ENCODE results near the gene RFTN1. TPM values are rescaled to one million over a fixed set of nuclear protein-coding genes. Genes with fewer than 3 reads are reported as not detected.

The RFTN1 gene
- total and polyA plus RNA-seq, 2 experiments from 2014 or later: 3.3 to 7.2 TPM

DNA sequence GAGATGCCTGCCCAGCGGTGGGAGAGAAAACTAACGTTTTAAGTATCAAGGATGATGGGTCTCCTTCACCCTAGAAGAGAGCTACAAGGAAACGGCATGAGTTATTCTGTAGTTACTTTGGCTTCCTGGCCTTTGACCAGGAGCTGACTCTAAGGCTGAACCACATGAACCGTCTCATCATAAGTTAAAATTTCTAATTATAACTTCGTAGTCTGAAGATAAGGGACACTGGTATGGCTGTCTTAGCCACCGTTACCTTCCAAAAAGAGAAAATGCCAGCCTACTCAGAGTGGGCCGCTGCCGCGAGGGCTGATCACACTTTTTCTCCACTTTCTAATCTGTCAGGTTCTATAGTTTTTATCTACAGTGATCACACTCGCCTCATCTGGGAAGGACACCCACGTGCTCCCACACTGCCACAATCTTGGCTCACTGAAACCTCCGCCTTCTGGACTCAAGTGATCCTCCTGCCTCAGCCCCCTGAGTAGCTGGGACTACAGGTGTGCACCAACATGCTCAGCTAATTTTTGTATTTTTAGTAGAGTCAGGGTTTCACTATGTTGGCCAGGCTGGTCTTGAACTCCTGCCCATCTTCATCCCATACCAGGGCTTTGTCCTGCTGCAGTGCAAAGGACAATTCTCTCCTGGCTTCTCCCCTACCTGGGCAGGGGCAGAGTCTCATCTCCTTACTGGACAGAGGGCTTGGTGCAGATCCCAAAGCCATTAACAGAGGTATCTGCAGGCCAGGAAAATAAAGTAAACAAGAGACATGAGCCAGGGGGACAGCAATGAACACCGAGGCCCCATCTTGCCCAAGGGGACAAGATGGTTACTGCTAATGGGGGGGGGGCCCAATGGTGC is 73.4 kb downstream of the RFTN1 start:
- ATAC-seq: no peak
- H3K27me3 ChIP-seq (ENCODE audit: insufficient read depth): no peaks in the 10 kb centered on the region
- H2AFZ ChIP-seq: no peak overlapping the region
- DNase-seq (ENCODE audit: low spot score): no peak
- H3K4me2 ChIP-seq: no peak overlapping the region
- H4K20me1 ChIP-seq (replicated peaks; ENCODE audit: insufficient read depth): no peaks in the 10 kb centered on the region; the same call in 1 of the 2 replicates
- Mint-ChIP-seq H3K27me3 (ENCODE audit: insufficient read depth, low read depth, poor library complexity) (peaks cover 2% of the 10 kb centered on the region), H3K36me3 (ENCODE audit: low read depth) (no peaks in the 10 kb centered on the region), H3K9me3 (no peaks in the 10 kb centered on the region), H3K4me1 (no peaks in the 10 kb centered on the region), H3K4me3 (no peak overlapping the region), H3K27ac (no peak overlapping the region)
- TF ChIP-seq, protein P1, sequence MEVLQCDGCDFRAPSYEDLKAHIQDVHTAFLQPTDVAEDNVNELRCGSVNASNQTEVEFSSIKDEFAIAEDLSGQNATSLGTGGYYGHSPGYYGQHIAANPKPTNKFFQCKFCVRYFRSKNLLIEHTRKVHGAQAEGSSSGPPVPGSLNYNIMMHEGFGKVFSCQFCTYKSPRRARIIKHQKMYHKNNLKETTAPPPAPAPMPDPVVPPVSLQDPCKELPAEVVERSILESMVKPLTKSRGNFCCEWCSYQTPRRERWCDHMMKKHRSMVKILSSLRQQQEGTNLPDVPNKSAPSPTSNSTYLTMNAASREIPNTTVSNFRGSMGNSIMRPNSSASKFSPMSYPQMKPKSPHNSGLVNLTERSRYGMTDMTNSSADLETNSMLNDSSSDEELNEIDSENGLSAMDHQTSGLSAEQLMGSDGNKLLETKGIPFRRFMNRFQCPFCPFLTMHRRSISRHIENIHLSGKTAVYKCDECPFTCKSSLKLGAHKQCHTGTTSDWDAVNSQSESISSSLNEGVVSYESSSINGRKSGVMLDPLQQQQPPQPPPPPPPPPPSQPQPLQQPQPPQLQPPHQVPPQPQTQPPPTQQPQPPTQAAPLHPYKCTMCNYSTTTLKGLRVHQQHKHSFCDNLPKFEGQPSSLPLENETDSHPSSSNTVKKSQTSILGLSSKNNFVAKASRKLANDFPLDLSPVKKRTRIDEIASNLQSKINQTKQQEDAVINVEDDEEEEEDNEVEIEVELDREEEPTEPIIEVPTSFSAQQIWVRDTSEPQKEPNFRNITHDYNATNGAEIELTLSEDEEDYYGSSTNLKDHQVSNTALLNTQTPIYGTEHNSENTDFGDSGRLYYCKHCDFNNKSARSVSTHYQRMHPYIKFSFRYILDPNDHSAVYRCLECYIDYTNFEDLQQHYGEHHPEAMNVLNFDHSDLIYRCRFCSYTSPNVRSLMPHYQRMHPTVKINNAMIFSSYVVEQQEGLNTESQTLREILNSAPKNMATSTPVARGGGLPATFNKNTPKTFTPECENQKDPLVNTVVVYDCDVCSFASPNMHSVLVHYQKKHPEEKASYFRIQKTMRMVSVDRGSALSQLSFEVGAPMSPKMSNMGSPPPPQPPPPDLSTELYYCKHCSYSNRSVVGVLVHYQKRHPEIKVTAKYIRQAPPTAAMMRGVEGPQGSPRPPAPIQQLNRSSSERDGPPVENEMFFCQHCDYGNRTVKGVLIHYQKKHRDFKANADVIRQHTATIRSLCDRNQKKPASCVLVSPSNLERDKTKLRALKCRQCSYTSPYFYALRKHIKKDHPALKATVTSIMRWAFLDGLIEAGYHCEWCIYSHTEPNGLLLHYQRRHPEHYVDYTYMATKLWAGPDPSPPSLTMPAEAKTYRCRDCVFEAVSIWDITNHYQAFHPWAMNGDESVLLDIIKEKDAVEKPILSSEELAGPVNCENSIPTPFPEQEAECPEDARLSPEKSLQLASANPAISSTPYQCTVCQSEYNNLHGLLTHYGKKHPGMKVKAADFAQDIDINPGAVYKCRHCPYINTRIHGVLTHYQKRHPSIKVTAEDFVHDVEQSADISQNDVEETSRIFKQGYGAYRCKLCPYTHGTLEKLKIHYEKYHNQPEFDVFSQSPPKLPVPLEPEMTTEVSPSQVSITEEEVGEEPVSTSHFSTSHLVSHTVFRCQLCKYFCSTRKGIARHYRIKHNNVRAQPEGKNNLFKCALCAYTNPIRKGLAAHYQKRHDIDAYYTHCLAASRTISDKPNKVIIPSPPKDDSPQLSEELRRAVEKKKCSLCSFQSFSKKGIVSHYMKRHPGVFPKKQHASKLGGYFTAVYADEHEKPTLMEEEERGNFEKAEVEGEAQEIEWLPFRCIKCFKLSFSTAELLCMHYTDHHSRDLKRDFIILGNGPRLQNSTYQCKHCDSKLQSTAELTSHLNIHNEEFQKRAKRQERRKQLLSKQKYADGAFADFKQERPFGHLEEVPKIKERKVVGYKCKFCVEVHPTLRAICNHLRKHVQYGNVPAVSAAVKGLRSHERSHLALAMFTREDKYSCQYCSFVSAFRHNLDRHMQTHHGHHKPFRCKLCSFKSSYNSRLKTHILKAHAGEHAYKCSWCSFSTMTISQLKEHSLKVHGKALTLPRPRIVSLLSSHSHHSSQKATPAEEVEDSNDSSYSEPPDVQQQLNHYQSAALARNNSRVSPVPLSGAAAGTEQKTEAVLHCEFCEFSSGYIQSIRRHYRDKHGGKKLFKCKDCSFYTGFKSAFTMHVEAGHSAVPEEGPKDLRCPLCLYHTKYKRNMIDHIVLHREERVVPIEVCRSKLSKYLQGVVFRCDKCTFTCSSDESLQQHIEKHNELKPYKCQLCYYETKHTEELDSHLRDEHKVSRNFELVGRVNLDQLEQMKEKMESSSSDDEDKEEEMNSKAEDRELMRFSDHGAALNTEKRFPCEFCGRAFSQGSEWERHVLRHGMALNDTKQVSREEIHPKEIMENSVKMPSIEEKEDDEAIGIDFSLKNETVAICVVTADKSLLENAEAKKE (CRISPR knock-in tag; IDR thresholded peaks at IDR 0.05): no peak
- TF ChIP-seq EZH2phosphoT487 (IDR thresholded peaks at IDR 0.05; ENCODE audit: unreplicated experiment): no peak
- TF ChIP-seq NANOG (IDR thresholded peaks at IDR 0.05; ENCODE audit: borderline replicate concordance): no peak
- TF ChIP-seq JUNB (IDR thresholded peaks at IDR 0.05; ENCODE audit: unreplicated experiment): no peak
- TF ChIP-seq ZNF114 (CRISPR knock-in tag; IDR thresholded peaks at IDR 0.05): no peak
- TF ChIP-seq EZH2 (IDR thresholded peaks at IDR 0.05; ENCODE audit: low read depth, unreplicated experiment): no peak
- TF ChIP-seq POLR2AphosphoS5 (IDR thresholded peaks at IDR 0.05; ENCODE audit: low read depth): no peak
- TF ChIP-seq STAT1 (IDR thresholded peaks at IDR 0.05; ENCODE audit: unreplicated experiment): no peak
- TF ChIP-seq, protein P2, sequence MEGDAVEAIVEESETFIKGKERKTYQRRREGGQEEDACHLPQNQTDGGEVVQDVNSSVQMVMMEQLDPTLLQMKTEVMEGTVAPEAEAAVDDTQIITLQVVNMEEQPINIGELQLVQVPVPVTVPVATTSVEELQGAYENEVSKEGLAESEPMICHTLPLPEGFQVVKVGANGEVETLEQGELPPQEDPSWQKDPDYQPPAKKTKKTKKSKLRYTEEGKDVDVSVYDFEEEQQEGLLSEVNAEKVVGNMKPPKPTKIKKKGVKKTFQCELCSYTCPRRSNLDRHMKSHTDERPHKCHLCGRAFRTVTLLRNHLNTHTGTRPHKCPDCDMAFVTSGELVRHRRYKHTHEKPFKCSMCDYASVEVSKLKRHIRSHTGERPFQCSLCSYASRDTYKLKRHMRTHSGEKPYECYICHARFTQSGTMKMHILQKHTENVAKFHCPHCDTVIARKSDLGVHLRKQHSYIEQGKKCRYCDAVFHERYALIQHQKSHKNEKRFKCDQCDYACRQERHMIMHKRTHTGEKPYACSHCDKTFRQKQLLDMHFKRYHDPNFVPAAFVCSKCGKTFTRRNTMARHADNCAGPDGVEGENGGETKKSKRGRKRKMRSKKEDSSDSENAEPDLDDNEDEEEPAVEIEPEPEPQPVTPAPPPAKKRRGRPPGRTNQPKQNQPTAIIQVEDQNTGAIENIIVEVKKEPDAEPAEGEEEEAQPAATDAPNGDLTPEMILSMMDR (conservative IDR thresholded peaks at IDR 0.05; ENCODE audit: low read depth in 2 of 2): no peak
- no peak for TF ChIP-seq ZNF331 (CRISPR knock-in tag; IDR thresholded peaks at IDR 0.05; ENCODE audit: low read depth)
- no peak for TF ChIP-seq CREB1 (CRISPR knock-in tag; IDR thresholded peaks at IDR 0.05; ENCODE audit: low read depth)
- TF ChIP-seq, protein P3, sequence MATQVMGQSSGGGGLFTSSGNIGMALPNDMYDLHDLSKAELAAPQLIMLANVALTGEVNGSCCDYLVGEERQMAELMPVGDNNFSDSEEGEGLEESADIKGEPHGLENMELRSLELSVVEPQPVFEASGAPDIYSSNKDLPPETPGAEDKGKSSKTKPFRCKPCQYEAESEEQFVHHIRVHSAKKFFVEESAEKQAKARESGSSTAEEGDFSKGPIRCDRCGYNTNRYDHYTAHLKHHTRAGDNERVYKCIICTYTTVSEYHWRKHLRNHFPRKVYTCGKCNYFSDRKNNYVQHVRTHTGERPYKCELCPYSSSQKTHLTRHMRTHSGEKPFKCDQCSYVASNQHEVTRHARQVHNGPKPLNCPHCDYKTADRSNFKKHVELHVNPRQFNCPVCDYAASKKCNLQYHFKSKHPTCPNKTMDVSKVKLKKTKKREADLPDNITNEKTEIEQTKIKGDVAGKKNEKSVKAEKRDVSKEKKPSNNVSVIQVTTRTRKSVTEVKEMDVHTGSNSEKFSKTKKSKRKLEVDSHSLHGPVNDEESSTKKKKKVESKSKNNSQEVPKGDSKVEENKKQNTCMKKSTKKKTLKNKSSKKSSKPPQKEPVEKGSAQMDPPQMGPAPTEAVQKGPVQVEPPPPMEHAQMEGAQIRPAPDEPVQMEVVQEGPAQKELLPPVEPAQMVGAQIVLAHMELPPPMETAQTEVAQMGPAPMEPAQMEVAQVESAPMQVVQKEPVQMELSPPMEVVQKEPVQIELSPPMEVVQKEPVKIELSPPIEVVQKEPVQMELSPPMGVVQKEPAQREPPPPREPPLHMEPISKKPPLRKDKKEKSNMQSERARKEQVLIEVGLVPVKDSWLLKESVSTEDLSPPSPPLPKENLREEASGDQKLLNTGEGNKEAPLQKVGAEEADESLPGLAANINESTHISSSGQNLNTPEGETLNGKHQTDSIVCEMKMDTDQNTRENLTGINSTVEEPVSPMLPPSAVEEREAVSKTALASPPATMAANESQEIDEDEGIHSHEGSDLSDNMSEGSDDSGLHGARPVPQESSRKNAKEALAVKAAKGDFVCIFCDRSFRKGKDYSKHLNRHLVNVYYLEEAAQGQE (IDR thresholded peaks at IDR 0.05; ENCODE audit: unreplicated experiment): no peak
- TF ChIP-seq, protein P4, sequence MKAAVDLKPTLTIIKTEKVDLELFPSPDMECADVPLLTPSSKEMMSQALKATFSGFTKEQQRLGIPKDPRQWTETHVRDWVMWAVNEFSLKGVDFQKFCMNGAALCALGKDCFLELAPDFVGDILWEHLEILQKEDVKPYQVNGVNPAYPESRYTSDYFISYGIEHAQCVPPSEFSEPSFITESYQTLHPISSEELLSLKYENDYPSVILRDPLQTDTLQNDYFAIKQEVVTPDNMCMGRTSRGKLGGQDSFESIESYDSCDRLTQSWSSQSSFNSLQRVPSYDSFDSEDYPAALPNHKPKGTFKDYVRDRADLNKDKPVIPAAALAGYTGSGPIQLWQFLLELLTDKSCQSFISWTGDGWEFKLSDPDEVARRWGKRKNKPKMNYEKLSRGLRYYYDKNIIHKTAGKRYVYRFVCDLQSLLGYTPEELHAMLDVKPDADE (IDR thresholded peaks at IDR 0.05): no peak
- H3K4me1 ChIP-seq (ENCODE audit: insufficient read depth): no peaks in the 10 kb centered on the region
- H3K9me2 ChIP-seq (ENCODE audit: insufficient read depth): no peaks in the 10 kb centered on the region
- H3K4me3 ChIP-seq: no peak overlapping the region
- H3K27ac ChIP-seq (ENCODE audit: low read depth): no peak overlapping the region
- H3K36me3 ChIP-seq (ENCODE audit: insufficient read depth): no peaks in the 10 kb centered on the region
- H3F3A ChIP-seq (replicated peaks; ENCODE audit: low read depth): no peaks in the 10 kb centered on the region
- H3K79me2 ChIP-seq (replicated peaks; ENCODE audit: insufficient read depth): no peaks in the 10 kb centered on the region

All from GM23338 (cell line).